NCI-H146 (cell line): ENCODE data around the gene MLIP.

Experiments used
- DNase-seq: peaks from one replicate; lab custom pipeline; 2025; lab: John Stamatoyannopoulos, UW

MLIP gene

GRCh38 chr6:54284161-54284860 lies 173.1 kb downstream of the MLIP start:
- no peak for DNase-seq

- DNase-seq, result no peak
Observed at GRCh38 chr6:54285595-54285994, 174.4 kb downstream of the MLIP start.

GRCh38 chr6:54286141-54286540 lies 174.9 kb downstream of the MLIP start:
- no peak for DNase-seq

- DNase-seq, result no peak
Observed at GRCh38 chr6:54288474-54288873, 177.2 kb downstream of the MLIP start.

GRCh38 chr6:54289426-54289825 lies 178.2 kb downstream of the MLIP start:
- DNase-seq, result no peak

GRCh38 chr6:54291146-54291545 lies 179.9 kb downstream of the MLIP start:
- DNase-seq, result no peak

GRCh38 chr6:54291738-54292137 lies 180.5 kb downstream of the MLIP start:
- no peak for DNase-seq

GRCh38 chr6:54294965-54295532 lies 183.8 kb downstream of the MLIP start:
- no peak for DNase-seq

GRCh38 chr6:54299542-54300269 lies 188.5 kb downstream of the MLIP start:
- DNase-seq, result no peak

- DNase-seq, result no peak
Observed at GRCh38 chr6:54301770-54302169, 190.5 kb downstream of the MLIP start.

GRCh38 chr6:54307439-54307910 lies 196.2 kb downstream of the MLIP start:
- DNase-seq, result no peak

GRCh38 chr6:54308289-54308985 lies 197.2 kb downstream of the MLIP start, which contains the start of gene TINAG:
Gene TINAG (plus strand): TSS chr6:54308441. CDS start chr6:54308551, 110 bp downstream.
- no peak for DNase-seq

GRCh38 chr6:54308986-54309315 lies 197.7 kb downstream of the MLIP start:
- DNase-seq, result no peak

GRCh38 chr6:54310377-54311152 lies 199.3 kb downstream of the MLIP start:
- DNase-seq, result no peak

GRCh38 chr6:54315656-54316055 lies 204.4 kb downstream of the MLIP start:
- no peak for DNase-seq
